ENCODE results near the gene WNK2.

GRCh38 chr9:93170571-93170970 lies 13.4 kb upstream of the WNK2 start:
- no peak for TF ChIP-seq CTCF (IDR thresholded peaks at IDR 0.05)
- no peak for TF ChIP-seq POLR2A (IDR thresholded peaks at IDR 0.05; ENCODE audit: low read length)
- no peak for TF ChIP-seq NFE2L2 (conservative IDR thresholded peaks at IDR 0.05; ENCODE audit: low read length)
- TF ChIP-seq MYC (IDR thresholded peaks at IDR 0.05; ENCODE audit: borderline replicate concordance, low read length), result no peak
- TF ChIP-seq HDAC2 (IDR thresholded peaks at IDR 0.05), result no peak
- TF ChIP-seq EP300 (IDR thresholded peaks at IDR 0.05), result no peak
